Lung (tissue), 12 donors: ENCODE data around the gene CRIP2. TPM values are rescaled to one million over a fixed set of nuclear protein-coding genes. Genes with fewer than 3 reads are reported as not detected.

Experiments
- ATAC-seq: fragments of 200-7000 bp; cut with Tn5 transposase; one replicate; pipeline ENCODE4 v1.9.1; 2020; ENCODE audit warnings: moderate number of reproducible peaks; ENCODE audit not compliant: insufficient read depth, low FRiP score
- DNase-seq, 3 donors: peaks; one replicate each; pipeline ENCODE4 v3.0.0-alpha.2; 2013 to 2017
- H3K27ac ChIP-seq, 2 donors: one replicate each; pipeline ENCODE4 v1.5.1; 2013; ENCODE audit warnings: mild to moderate bottlenecking in 2 of 2, moderate library complexity in 2 of 2, control low read depth in 1 of 2, inconsistent platforms in 1 of 2, low read depth in 1 of 2, low read length in 1 of 2
- H3K27me3 ChIP-seq, 3 donors: one replicate each; pipeline ENCODE4 v1.5.1; 2013; ENCODE audit warnings: low read length in 2 of 3; ENCODE audit not compliant: control insufficient read depth in 3 of 3, insufficient read depth in 3 of 3
- H3K36me3 ChIP-seq, 4 donors: one replicate each; pipeline ENCODE4 v1.5.1; 2013; ENCODE audit warnings: low read length in 4 of 4, mild to moderate bottlenecking in 1 of 4, moderate library complexity in 1 of 4; ENCODE audit not compliant: control insufficient read depth in 4 of 4, insufficient read depth in 4 of 4
- H3K4me1 ChIP-seq, 5 donors: one replicate each; pipeline ENCODE4 v1.5.1; 2013; ENCODE audit warnings: low read length in 5 of 5, mild to moderate bottlenecking in 2 of 5, moderate library complexity in 1 of 5; ENCODE audit not compliant: control insufficient read depth in 5 of 5, insufficient read depth in 5 of 5
- H3K4me3 ChIP-seq: one replicate; pipeline ENCODE4 v1.5.1; 2013; ENCODE audit warnings: mild to moderate bottlenecking, control low read depth, moderate library complexity
- H3K9ac ChIP-seq, 2 donors: one replicate each; pipeline ENCODE4 v1.5.1; 2013; ENCODE audit warnings: low read length in 2 of 2, control low read depth in 1 of 2; ENCODE audit not compliant: insufficient read depth in 1 of 2
- H3K9me3 ChIP-seq, 4 donors: one replicate each; pipeline ENCODE4 v1.5.1; 2013; ENCODE audit warnings: low read length in 3 of 4, mild to moderate bottlenecking in 1 of 4, moderate library complexity in 1 of 4; ENCODE audit not compliant: control insufficient read depth in 4 of 4, insufficient read depth in 3 of 4
- CTCF ChIP-seq: IDR thresholded peaks from 2 replicates; pipeline ENCODE4 v1.5.1; 2012; ENCODE audit warnings: mild to moderate bottlenecking; ENCODE audit errors: control extremely low read depth, extremely low read depth
- WGBS, 2 donors: extraction: QIAGEN DNeasy Blood & Tissue Kit; methylation state at CpG; one replicate each; pipeline ENCODE4 v1.1.7; 2013; 5-methylcytosine and 5-hydroxymethylcytosine counted together
- polyA plus RNA-seq, 2 donors: library from polyadenylated mRNA; stranded (reverse); fragments of 200-250 nt; gene quantifications; one replicate each; pipeline ENCODE4 v1.2.1, GENCODE V29; 2013
- total RNA-seq, 2 donors: library from RNA; depleted of rRNA in 1 of 2; stranded (reverse); fragments of >200 nt in 1 of 2; gene quantifications; one replicate each; pipeline ENCODE4 v1.2.1, GENCODE V29; 2014 to 2021
- donor health status: control.
- donor health status: control.
- donor health status: Bipolar disorder and iron deficiency.
- donor health status: healthy.
- donor health status: DM: yes; HTN: yes; CAD: no.

CRIP2 gene
- total and polyA plus RNA-seq, 4 donors: 135 to 267 (median 205) TPM

- DNase-seq (no peak), ATAC-seq (no peak)
These were observed 27.1 kb downstream of the CRIP2 start for GRCh38 chr14:105501504-105502291.

DNA sequence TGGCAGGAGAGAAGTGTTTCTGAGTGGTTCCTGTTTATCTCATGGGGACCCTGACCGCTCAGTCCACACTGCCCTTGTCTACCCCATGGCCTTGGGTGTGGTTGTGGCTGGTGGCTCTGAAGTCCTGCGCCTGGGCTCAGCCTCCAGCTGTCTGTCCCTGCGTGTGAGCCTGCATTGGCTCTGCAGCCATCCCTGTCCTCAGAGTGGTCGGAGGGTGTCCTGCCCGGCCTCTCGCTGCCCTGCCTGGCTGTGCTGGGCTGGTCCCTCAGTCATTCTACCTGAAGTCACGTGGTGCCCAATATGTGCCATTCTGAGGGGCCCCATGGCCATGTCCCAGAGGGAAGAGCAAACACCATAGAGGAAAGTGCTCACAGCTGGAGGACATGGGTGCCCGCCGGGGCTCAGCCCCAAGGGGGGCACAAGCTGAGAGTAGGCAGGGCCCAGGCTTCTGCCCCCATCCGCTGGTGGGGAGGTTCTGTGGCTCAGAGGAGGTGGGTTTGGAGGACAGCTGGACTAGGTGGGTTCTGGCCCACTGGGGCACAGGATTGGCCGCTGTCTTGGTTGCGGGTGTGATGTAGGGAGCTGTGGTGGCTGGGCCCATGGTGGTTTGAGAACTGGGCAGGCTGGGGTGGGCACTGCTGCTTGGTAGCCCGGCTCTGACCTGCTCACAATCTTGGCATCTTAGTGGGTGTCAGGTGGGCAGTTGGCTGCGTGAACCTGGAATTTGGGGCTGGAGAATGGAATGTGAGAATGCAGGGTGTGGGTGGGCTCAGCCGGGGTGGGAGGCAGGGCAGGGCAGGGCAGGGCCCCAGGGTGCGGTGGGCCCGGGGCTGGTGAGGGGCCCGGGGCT, 28.1 kb downstream of the CRIP2 start:
- Histone ChIP-seq H3K27ac (no peak overlapping the region), H3K4me3 (no peak overlapping the region), H3K9ac (no peak overlapping the region), H3K9me3 (no peaks in the 10 kb centered on the region), H3K36me3 (peaks cover 0 to 3% (median 0%) of the 10 kb centered on the region in 4 donors), H3K4me1 (no peaks in the 10 kb centered on the region), H3K27me3 (no peaks in the 10 kb centered on the region)
- TF ChIP-seq CTCF: no peak
- ATAC-seq: no peak
- WGBS, 2 donors: 81 to 82% methylated on average over 16 to 18 of the region's 18 CpGs
- DNase-seq: no peak

More at GRCh38 chr14:105501504-105502291, 27.1 kb downstream of the CRIP2 start:
- no peaks in the 10 kb centered on the region for H3K9me3 ChIP-seq
- H3K27me3 ChIP-seq: no peaks in the 10 kb centered on the region
- H3K36me3 ChIP-seq: peaks cover 0 to 6% (median 0%) of the 10 kb centered on the region in 4 donors
- no peak overlapping the region for H3K9ac ChIP-seq
- 84 to 86% methylated on average over 13 of the region's 13 CpGs for WGBS, 2 donors
- TF ChIP-seq CTCF: no peak
- H3K27ac ChIP-seq: no peak overlapping the region
- H3K4me3 ChIP-seq: no peak overlapping the region
- no peaks in the 10 kb centered on the region for H3K4me1 ChIP-seq

DNA sequence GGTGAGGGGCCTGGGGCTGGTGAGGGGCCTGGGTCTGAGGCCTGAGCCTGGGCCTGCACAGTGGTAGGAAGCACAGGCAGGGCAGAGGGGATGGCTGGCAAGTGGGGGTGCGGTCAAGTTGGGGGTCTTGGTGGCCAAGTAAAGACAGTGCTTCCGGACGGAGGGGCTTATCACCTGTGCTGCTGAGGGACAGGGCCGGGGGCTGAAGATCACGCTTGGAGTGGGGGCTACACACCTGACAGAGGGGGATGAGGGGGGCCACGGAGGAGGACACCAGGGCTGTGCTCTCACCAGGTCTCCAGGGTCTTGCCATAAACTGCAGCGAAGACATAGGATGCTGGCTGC, 28.6 kb downstream of the CRIP2 start:
- H3K4me1 ChIP-seq: no peaks in the 10 kb centered on the region
- H3K4me3 ChIP-seq: no peak overlapping the region
- TF ChIP-seq CTCF: no peak
- ATAC-seq (no peak), DNase-seq (no peak)
- H3K9ac ChIP-seq: no peak overlapping the region
- H3K36me3 ChIP-seq: peaks cover 0 to 3% (median 0%) of the 10 kb centered on the region in 4 donors
- no peaks in the 10 kb centered on the region for H3K27me3 ChIP-seq
- no peak overlapping the region for H3K27ac ChIP-seq
- H3K9me3 ChIP-seq: peaks cover 0 to 2% (median 0%) of the 10 kb centered on the region in 4 donors
- 91 to 94% methylated on average over 7 of the region's 7 CpGs for WGBS, 2 donors
